DMS 273 (cell line): ENCODE measurements around the gene LPAR1.
"Not testable (repeated sequence)": the region's sequence is repeated elsewhere in the genome, so short reads cannot be mapped to it uniquely, and the experiment has no call there.

Experiments
- DNase-seq: peaks from one replicate; lab custom pipeline; 2025; ENCODE audit not compliant: unreplicated experiment; lab: John Stamatoyannopoulos, UW

LPAR1 gene

DNA sequence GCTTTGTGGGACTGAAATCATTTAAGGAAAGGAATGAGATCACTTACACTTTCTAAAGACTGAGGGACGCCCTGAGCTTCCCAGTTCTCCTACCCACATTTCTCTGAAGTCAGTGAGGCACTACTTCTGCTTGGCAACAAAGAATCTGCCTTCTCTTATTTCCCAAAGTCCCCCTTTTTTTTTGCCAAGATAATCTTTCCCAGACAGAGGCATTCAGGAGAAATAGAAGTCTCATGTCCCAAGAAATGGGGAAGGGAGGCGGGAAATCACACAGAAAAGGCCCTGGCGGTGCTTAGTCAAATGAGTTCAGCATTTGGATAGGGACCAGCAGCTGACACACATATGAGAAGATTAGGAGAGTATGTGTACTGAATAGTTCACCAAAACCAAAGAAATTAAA is 210.0 kb downstream of the LPAR1 start:
- DNase-seq = no peak

DNA sequence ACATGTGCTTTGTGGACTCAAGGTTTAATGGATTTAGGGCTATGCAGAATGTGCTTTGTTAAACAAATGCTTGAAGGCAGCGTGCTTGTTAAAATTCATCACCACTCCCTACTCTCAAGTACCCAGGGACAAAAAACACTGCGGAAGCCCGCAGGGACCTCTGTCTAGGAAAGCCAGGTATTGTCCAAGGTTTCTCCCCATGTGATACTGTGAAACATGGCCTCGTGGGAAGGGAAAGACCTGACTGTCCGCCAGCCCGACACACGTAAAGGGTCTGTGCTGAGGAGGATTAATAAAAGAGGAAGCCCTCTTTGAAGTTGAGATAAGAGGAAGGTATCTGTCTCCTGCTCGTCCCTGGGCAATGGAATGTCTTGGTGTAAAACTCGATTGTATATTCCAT is 211.9 kb downstream of the LPAR1 start:
- DNase-seq = not testable (repeated sequence)

DNA sequence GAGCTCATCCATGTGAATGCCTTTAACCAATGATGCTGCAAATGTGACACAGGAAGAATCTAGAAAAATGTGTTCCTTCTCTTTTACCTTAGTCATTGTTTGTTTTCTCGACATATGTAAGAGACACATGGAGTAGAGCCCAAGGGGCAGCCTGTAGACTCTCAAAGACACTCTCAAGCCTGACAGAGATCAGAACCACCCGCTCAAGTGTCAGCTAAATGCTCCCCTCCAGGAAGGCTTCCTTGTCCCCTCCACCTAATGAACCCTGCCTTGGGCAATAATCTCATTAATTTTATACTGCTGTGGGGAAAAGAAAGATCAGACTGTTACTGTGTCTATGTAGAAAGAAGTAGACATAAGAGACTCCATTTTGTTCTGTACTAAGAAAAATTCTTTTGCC is 212.3 kb downstream of the LPAR1 start:
- no peak for DNase-seq

DNA sequence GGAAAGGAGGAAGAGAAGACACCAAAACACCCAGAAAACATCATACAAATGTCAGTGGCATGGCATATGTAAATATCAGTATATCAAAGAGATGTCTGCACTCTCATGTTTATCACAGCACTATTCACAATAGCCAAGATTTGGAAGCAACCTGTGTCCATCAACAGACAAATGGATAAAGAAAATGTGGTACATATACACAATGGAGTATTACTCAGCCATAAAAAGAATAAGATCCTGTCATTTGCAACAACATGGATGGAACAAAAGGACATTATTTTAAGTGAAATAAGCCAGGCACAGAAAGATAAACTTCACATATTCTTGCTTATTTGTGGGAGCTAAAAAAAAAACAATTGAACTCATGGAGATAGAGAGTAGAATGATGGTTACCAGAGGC is 213.1 kb downstream of the LPAR1 start:
- not testable (repeated sequence) for DNase-seq
